Chondrocyte (in vitro differentiated cells): ENCODE results near the gene NAGLU. TPM values are rescaled to one million over a fixed set of nuclear protein-coding genes. Genes with fewer than 3 reads are reported as not detected.
"Not testable (repeated sequence)": the region's sequence is repeated elsewhere in the genome, so short reads cannot be mapped to it uniquely, and the experiment has no call there.

Experiments
- DNase-seq: peaks from one replicate; pipeline ENCODE4 v3.0.0; 2021; ENCODE audit warnings: mixed read lengths, low spot score
- H3K27ac Mint-ChIP-seq: one replicate; pipeline ENCODE4 v1.8.0; 2021; ENCODE audit warnings: mild to moderate bottlenecking, moderate library complexity, mixed read lengths; ENCODE audit not compliant: unreplicated experiment
- H3K27me3 Mint-ChIP-seq: 2 replicates; pipeline ENCODE4 v1.8.0; 2021; ENCODE audit warnings: low read depth, mixed read lengths
- H3K36me3 Mint-ChIP-seq: 2 replicates; pipeline ENCODE4 v1.8.0; 2021; ENCODE audit warnings: low read depth, mixed read lengths
- H3K4me1 Mint-ChIP-seq: 2 replicates; pipeline ENCODE4 v1.8.0; 2021; ENCODE audit warnings: low read depth, mild to moderate bottlenecking, mixed read lengths
- H3K4me3 Mint-ChIP-seq: one replicate; pipeline ENCODE4 v1.8.0; 2021; ENCODE audit warnings: mild to moderate bottlenecking, moderate library complexity, mixed read lengths; ENCODE audit not compliant: unreplicated experiment
- H3K9me3 Mint-ChIP-seq: 2 replicates; pipeline ENCODE4 v1.8.0; 2021; ENCODE audit warnings: low read depth, mixed read lengths
- CTCF ChIP-seq: fragments of 200-600 bp; sonication (generic); IDR thresholded peaks from 2 replicates; pipeline ENCODE4 v1.5.0; 2021; ENCODE audit warnings: antibody characterized with exemption, mild to moderate bottlenecking, moderate library complexity
- total RNA-seq: library from RNA; stranded (reverse); gene quantifications from 3 replicates; pipeline ENCODE4 v1.2.1, GENCODE V29; 2021

Gene NAGLU
- total RNA-seq, 1 donor from 2014 or later: 66.4 TPM

- Mint-ChIP-seq H3K27ac (peak overlapping the region; percentile 88), H3K36me3 (no peaks in the 10 kb centered on the region), H3K4me3 (peak overlapping the region; percentile 88), H3K27me3 (no peaks in the 10 kb centered on the region), H3K4me1 (peaks cover 35% of the 10 kb centered on the region), H3K9me3 (no peaks in the 10 kb centered on the region)
- DNase-seq: peak; percentile 96
- TF ChIP-seq CTCF: no peak
Observed at GRCh38 chr17:42554250-42555121, 18.4 kb downstream of the NAGLU start.

- TF ChIP-seq CTCF: no peak
- Mint-ChIP-seq H3K36me3 (no peaks in the 10 kb centered on the region), H3K27me3 (no peaks in the 10 kb centered on the region), H3K27ac (peak overlapping the region; percentile 76), H3K9me3 (no peaks in the 10 kb centered on the region), H3K4me3 (peak overlapping the region; percentile 88), H3K4me1 (peaks cover 35% of the 10 kb centered on the region)
- DNase-seq: no peak
Observed at GRCh38 chr17:42555122-42555622, 19.1 kb downstream of the NAGLU start.

GRCh38 chr17:42555961-42556617 lies 20.0 kb downstream of the NAGLU start:
- TF ChIP-seq CTCF: peak; percentile 51
- not testable (repeated sequence) for H3K27me3 Mint-ChIP-seq, DNase-seq, H3K27ac Mint-ChIP-seq, H3K36me3 Mint-ChIP-seq, H3K9me3 Mint-ChIP-seq
- peak overlapping the region; percentile 88 for H3K4me3 Mint-ChIP-seq
- H3K4me1 Mint-ChIP-seq: peaks cover 42% of the 10 kb centered on the region

- peaks cover 54% of the 10 kb centered on the region for H3K4me1 Mint-ChIP-seq
- H3K9me3 Mint-ChIP-seq: no peaks in the 10 kb centered on the region
- no peak overlapping the region for H3K4me3 Mint-ChIP-seq
- no peak for DNase-seq
- no peaks in the 10 kb centered on the region for H3K36me3 Mint-ChIP-seq
- no peak overlapping the region for H3K27ac Mint-ChIP-seq
- no peak for TF ChIP-seq CTCF
- H3K27me3 Mint-ChIP-seq: no peaks in the 10 kb centered on the region
Observed at GRCh38 chr17:42559075-42559474, 23.0 kb downstream of the NAGLU start.

GRCh38 chr17:42560246-42560645 lies 24.2 kb downstream of the NAGLU start:
- H3K27ac Mint-ChIP-seq: peak overlapping the region; percentile 63
- DNase-seq: no peak
- H3K4me3 Mint-ChIP-seq: no peak overlapping the region
- no peaks in the 10 kb centered on the region for H3K27me3 Mint-ChIP-seq
- H3K4me1 Mint-ChIP-seq: peaks cover 48% of the 10 kb centered on the region
- no peak for TF ChIP-seq CTCF
- no peaks in the 10 kb centered on the region for H3K9me3 Mint-ChIP-seq
- H3K36me3 Mint-ChIP-seq: no peaks in the 10 kb centered on the region
